Measurements from ENCODE around the gene SSR4. TPM values are rescaled to one million over a fixed set of nuclear protein-coding genes. Genes with fewer than 3 reads are reported as not detected.
"Not testable (repeated sequence)": the region's sequence is repeated elsewhere in the genome, so short reads cannot be mapped to it uniquely, and the experiment has no call there.

SSR4 gene
- 100 to 1,000 TPM; 177 to 359 (median 279) TPM for total RNA-seq

GRCh38 chrX:153794018-153794896 lies at the start of gene SSR4, which contains the start of gene IDH3G:
Gene SSR4, plus strand, starts transcription at chrX:153794668. Its CDS starts 20 bp downstream, at chrX:153794688.
Gene IDH3G, minus strand, starts transcription at chrX:153794375. Its CDS starts 49 bp downstream, at chrX:153794326.
- Histone ChIP-seq H3K27ac (peak within 1 kb of the TSS; percentile 85 to 92 (median 86)), H3K9me3 (no peaks in the 10 kb centered on the region), H3K4me1 (peaks cover 0 to 17% of the 10 kb centered on the region in 2 donors), H3K27me3 (no peaks in the 10 kb centered on the region), H3K4me3 (replicated peaks in 1 of 3) (peak within 1 kb of the TSS; percentile 36 to 57 (median 53)), H3K36me3 (peaks cover 3 to 4% of the 10 kb centered on the region in 2 donors)
- intact Hi-C loops (cut with DNase I) = no loop called here
- peak in 1 of 2 donors; percentile 61 for TF ChIP-seq POLR2A (IDR thresholded peaks at IDR 0.05)
- TF ChIP-seq CTCF (IDR thresholded peaks at IDR 0.05) = peak in 1 of 6 experiments; percentile 11
- DNase-seq = peak; percentile 89 to 92
- 0% methylated on average over 7 of the region's 92 CpGs; no CpG with 5 or more reads in 1 of the 2 donors for WGBS, 2 donors

- H3K9me3 ChIP-seq; DNase-seq; H3K4me1 ChIP-seq; H3K36me3 ChIP-seq; intact Hi-C loops (cut with DNase I); H3K27me3 ChIP-seq; H3K27ac ChIP-seq; H3K4me3 ChIP-seq (replicated peaks in 1 of 3): not testable (repeated sequence)
- 20 to 22% methylated on average over 2 to 4 of the region's 12 CpGs for WGBS, 2 donors
Observed at GRCh38 chrX:153745067-153745433, 49.4 kb upstream of the SSR4 start.

GRCh38 chrX:153746359-153746758 lies 48.1 kb upstream of the SSR4 start:
- Histone ChIP-seq H3K27me3 (no peaks in the 10 kb centered on the region), H3K27ac (no peak overlapping the region), H3K36me3 (no peaks in the 10 kb centered on the region), H3K4me1 (peaks cover 0 to 4% of the 10 kb centered on the region in 2 donors), H3K4me3 (replicated peaks in 1 of 3) (no peak overlapping the region), H3K9me3 (no peaks in the 10 kb centered on the region)
- intact Hi-C loops (cut with DNase I) = no loop called here
- no peak for TF ChIP-seq POLR2A (IDR thresholded peaks at IDR 0.05)
- no peak for TF ChIP-seq CTCF (IDR thresholded peaks at IDR 0.05)
- DNase-seq = no peak
- WGBS, 2 donors = 71 to 90% methylated on average over 3 of the region's 3 CpGs

- intact Hi-C loops (cut with DNase I); H3K36me3 ChIP-seq; DNase-seq; H3K4me1 ChIP-seq; H3K9me3 ChIP-seq; H3K27me3 ChIP-seq; H3K27ac ChIP-seq; H3K4me3 ChIP-seq (replicated peaks in 1 of 3): not testable (repeated sequence)
- 80 to 87% methylated on average over 5 to 6 of the region's 6 CpGs for WGBS, 2 donors
Observed at GRCh38 chrX:153746991-153747390, 47.5 kb upstream of the SSR4 start.

GRCh38 chrX:153749017-153749416 lies 45.5 kb upstream of the SSR4 start:
- H3K4me1 ChIP-seq; H3K27me3 ChIP-seq; DNase-seq; H3K4me3 ChIP-seq (replicated peaks in 1 of 3); H3K27ac ChIP-seq; H3K9me3 ChIP-seq; H3K36me3 ChIP-seq; intact Hi-C loops (cut with DNase I): not testable (repeated sequence)
- WGBS, 2 donors = 86 to 88% methylated on average over 5 of the region's 7 CpGs

GRCh38 chrX:153750127-153750774 lies 44.2 kb upstream of the SSR4 start:
- TF ChIP-seq POLR2A (IDR thresholded peaks at IDR 0.05) (no peak), CTCF (IDR thresholded peaks at IDR 0.05) (no peak)
- Histone ChIP-seq H3K27me3 (no peaks in the 10 kb centered on the region), H3K27ac (no peak overlapping the region), H3K4me3 (replicated peaks in 1 of 3) (no peak overlapping the region), H3K36me3 (no peaks in the 10 kb centered on the region), H3K9me3 (no peaks in the 10 kb centered on the region), H3K4me1 (no peaks in the 10 kb centered on the region)
- WGBS, 2 donors = 65 to 81% methylated on average over 7 to 12 of the region's 12 CpGs
- DNase-seq = no peak
- intact Hi-C loops (cut with DNase I) = no loop called here

Measured in thyroid gland (tissue), 4 donors.